GM12801 (cell line): ENCODE measurements around the gene FLNA.

ENCODE experiments used
- CTCF ChIP-seq: IDR thresholded peaks from one replicate; pipeline ENCODE4 v1.5.1; 2011; ENCODE audit warnings: control low read depth; ENCODE audit not compliant: insufficient read length; ENCODE audit errors: extremely low read depth

Gene FLNA

GRCh38 chrX:154401918-154402621 lies 27.6 kb upstream of the FLNA start:
- TF ChIP-seq CTCF = no peak

GRCh38 chrX:154401045-154401799 lies 26.8 kb upstream of the FLNA start:
- no peak for TF ChIP-seq CTCF

DNA sequence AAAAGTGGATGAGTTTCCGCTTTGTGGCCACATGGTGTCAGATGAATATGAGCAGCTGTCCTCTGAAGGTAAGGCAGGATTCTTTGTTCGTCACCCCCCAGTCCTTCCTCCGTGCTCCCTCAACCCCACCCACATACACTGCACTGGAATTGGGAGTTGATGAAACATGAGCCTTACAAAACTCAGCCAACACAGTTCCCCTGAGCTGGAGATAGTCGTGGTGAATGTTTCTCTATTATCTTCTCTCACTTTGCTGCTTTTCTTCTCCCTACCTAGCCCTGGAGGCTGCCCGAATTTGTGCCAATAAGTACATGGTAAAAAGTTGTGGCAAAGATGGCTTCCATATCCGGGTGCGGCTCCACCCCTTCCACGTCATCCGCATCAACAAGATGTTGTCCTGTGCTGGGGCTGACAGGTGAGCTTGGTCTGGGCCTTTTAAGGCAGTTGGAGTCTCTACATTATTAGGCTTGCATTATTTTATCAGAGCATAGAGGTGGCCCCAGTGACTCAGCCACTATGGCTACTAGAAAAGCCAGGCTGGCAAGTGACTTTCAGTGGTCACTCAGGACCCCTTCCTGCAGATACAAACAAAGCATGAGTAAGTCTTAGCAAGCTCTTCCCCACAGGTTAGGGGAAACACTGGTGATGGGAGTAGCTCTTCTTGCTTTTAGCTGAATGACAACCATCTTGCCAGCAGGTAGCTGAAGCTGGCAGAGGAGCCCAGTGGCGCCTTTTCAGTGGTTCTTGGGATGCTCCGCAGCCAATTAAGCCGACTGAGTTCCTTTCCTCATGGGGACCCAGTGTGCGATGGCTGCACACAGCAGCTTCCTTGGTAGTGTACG lies 25.3 kb upstream of the FLNA start:
- TF ChIP-seq CTCF = no peak

DNA sequence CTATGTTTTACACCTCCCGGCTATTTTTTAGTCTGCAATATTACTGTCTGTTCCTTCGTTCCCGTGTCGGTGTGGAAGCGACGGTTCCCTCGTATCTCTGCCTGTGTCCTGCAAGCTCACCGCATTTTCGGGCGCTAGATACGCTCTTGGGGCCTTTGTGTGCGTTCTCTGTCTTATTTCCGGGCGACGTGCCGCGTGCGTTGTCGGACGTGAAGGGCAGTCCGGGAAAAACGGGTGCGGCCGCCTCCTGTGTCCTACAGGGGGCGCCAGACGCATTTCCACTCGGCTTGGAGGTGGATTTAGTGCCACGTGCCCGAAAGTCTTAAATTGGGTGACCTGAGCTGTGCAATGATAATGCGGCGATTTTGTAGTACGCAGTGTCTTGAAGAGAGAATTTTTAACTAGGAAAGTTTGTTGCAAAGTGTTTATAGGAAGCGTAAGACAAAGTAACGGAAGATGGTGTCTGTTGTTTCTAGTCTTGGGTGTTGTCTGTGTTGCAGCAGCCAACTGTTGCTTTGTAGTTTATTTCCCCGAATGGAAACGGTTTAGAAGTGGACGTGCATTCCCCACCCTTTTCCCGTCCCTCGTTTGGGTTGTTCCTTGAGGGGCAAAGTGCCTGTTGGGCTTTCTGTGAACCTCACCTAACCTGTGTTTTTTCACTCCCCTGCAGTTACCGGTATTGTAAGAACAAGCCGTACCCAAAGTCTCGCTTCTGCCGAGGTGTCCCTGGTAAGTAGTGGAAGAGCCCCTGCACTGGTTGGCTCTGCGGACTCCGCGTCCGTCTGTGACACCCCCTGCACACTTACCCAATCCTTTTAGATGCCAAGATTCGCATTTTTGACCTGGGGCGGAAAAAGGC lies 24.5 kb upstream of the FLNA start:
- TF ChIP-seq CTCF = no peak

GRCh38 chrX:154397888-154398667 lies 23.6 kb upstream of the FLNA start, which contains the start of gene RPL10:
Gene RPL10 (plus strand): TSS chrX:154398377. CDS start chrX:154398520, 143 bp downstream.
- TF ChIP-seq CTCF = no peak

- TF ChIP-seq CTCF = no peak
These were observed 22.8 kb upstream of the FLNA start for GRCh38 chrX:154396973-154397887.
